ENCODE measurements around the gene ATP8A1. TPM values are rescaled to one million over a fixed set of nuclear protein-coding genes. Genes with fewer than 3 reads are reported as not detected.

Gene ATP8A1
- total RNA-seq, 4 donors from 2014 or later, result 5.9 to 16.5 (median 7.3) TPM

GRCh38 chr4:42398171-42398870 lies 258.6 kb downstream of the ATP8A1 start:
- Histone ChIP-seq H3K4me1 (peaks cover 26% of the 10 kb centered on the region), H3K36me3 (no peaks in the 10 kb centered on the region), H3K27ac (no peak overlapping the region), H3K27me3 (peaks cover 62% of the 10 kb centered on the region), H3K4me3 (peak overlapping the region; percentile 54), H3K9me3 (no peaks in the 10 kb centered on the region)
- no peak for TF ChIP-seq POLR2AphosphoS5 (IDR thresholded peaks at IDR 0.05)
- TF ChIP-seq CTCF (IDR thresholded peaks at IDR 0.05), result no peak
- no peak for TF ChIP-seq EP300 (IDR thresholded peaks at IDR 0.05)
- TF ChIP-seq POLR2A (IDR thresholded peaks at IDR 0.05), result no peak
- 3% methylated on average over 36 of the region's 60 CpGs for WGBS
- DNase-seq (ENCODE audit: low spot score in 2 of 2), result no peak

GRCh38 chr4:42397635-42398170 lies 259.2 kb downstream of the ATP8A1 start:
- no peaks in the 10 kb centered on the region for H3K36me3 ChIP-seq
- no peaks in the 10 kb centered on the region for H3K9me3 ChIP-seq
- peak overlapping the region; percentile 54 for H3K4me3 ChIP-seq
- DNase-seq (ENCODE audit: low spot score in 2 of 2), result no peak
- peaks cover 26% of the 10 kb centered on the region for H3K4me1 ChIP-seq
- H3K27ac ChIP-seq, result no peak overlapping the region
- TF ChIP-seq POLR2A (IDR thresholded peaks at IDR 0.05) (no peak), CTCF (IDR thresholded peaks at IDR 0.05) (no peak), EP300 (IDR thresholded peaks at IDR 0.05) (no peak), POLR2AphosphoS5 (IDR thresholded peaks at IDR 0.05) (no peak)
- no CpG with 5 or more reads among the region's 52 CpGs for WGBS
- H3K27me3 ChIP-seq, result peaks cover 62% of the 10 kb centered on the region

GRCh38 chr4:42396752-42397634 lies 259.9 kb downstream of the ATP8A1 start, which contains the start of gene SHISA3:
TSS of gene SHISA3 (plus strand) at chr4:42397488. CDS start at chr4:42398057, 569 bp downstream.
- Histone ChIP-seq H3K9me3 (no peaks in the 10 kb centered on the region), H3K27ac (no peak within 1 kb of the TSS), H3K36me3 (no peaks in the 10 kb centered on the region), H3K4me1 (peaks cover 26% of the 10 kb centered on the region), H3K4me3 (peak within 1 kb of the TSS; percentile 54), H3K27me3 (peaks cover 59% of the 10 kb centered on the region)
- 8% methylated on average over 48 of the region's 61 CpGs for WGBS
- TF ChIP-seq POLR2AphosphoS5 (IDR thresholded peaks at IDR 0.05) (no peak), EP300 (IDR thresholded peaks at IDR 0.05) (no peak)
- DNase-seq (ENCODE audit: low spot score in 2 of 2), result no peak

- Histone ChIP-seq H3K9me3 (no peaks in the 10 kb centered on the region), H3K36me3 (no peaks in the 10 kb centered on the region), H3K27me3 (peaks cover 57% of the 10 kb centered on the region), H3K4me1 (peaks cover 26% of the 10 kb centered on the region), H3K4me3 (peak overlapping the region; percentile 54), H3K27ac (no peak overlapping the region)
- 39% methylated on average over 17 of the region's 17 CpGs for WGBS
- TF ChIP-seq POLR2A (IDR thresholded peaks at IDR 0.05) (no peak), POLR2AphosphoS5 (IDR thresholded peaks at IDR 0.05) (no peak), EP300 (IDR thresholded peaks at IDR 0.05) (no peak), CTCF (IDR thresholded peaks at IDR 0.05) (no peak)
- DNase-seq (ENCODE audit: low spot score in 2 of 2), result no peak
These were observed 260.5 kb downstream of the ATP8A1 start for GRCh38 chr4:42396361-42396751.

GRCh38 chr4:42395595-42395994 lies 261.3 kb downstream of the ATP8A1 start:
- no peaks in the 10 kb centered on the region for H3K36me3 ChIP-seq
- no peak for DNase-seq (ENCODE audit: low spot score in 2 of 2)
- no peak overlapping the region for H3K27ac ChIP-seq
- WGBS, result 85% methylated on average over 1 of the region's 1 CpG
- TF ChIP-seq CTCF (IDR thresholded peaks at IDR 0.05) (no peak), EP300 (IDR thresholded peaks at IDR 0.05) (no peak), POLR2AphosphoS5 (IDR thresholded peaks at IDR 0.05) (no peak), POLR2A (IDR thresholded peaks at IDR 0.05) (no peak)
- peaks cover 49% of the 10 kb centered on the region for H3K27me3 ChIP-seq
- H3K4me3 ChIP-seq, result no peak overlapping the region
- H3K9me3 ChIP-seq, result no peaks in the 10 kb centered on the region
- H3K4me1 ChIP-seq, result peaks cover 26% of the 10 kb centered on the region
